Measurements from ENCODE around the gene GBGT1. TPM values are rescaled to one million over a fixed set of nuclear protein-coding genes. Genes with fewer than 3 reads are reported as not detected.

GBGT1 gene
- total and polyA plus RNA-seq, 2 experiments from 2014 or later, result 3.7 to 22.4 TPM

GRCh38 chr9:133166392-133166791 lies 2.7 kb upstream of the GBGT1 start (continued):
- TF ChIP-seq ZNF462 (CRISPR knock-in tag; IDR thresholded peaks at IDR 0.05), result no peak
- no peak for TF ChIP-seq CTCF (conservative IDR thresholded peaks at IDR 0.05; ENCODE audit: low read depth in 2 of 2)
- TF ChIP-seq JUNB (IDR thresholded peaks at IDR 0.05; ENCODE audit: unreplicated experiment), result no peak

GRCh38 chr9:133165452-133165730 lies 1.7 kb upstream of the GBGT1 start:
- Histone ChIP-seq H3K4me1 (ENCODE audit: insufficient read depth) (no peaks in the 10 kb centered on the region), H3K27ac (ENCODE audit: low read depth) (no peak overlapping the region), H3K36me3 (ENCODE audit: insufficient read depth) (no peaks in the 10 kb centered on the region), H2AFZ (no peak overlapping the region), H3K4me3 (no peak overlapping the region), H3K4me2 (no peak overlapping the region), H3F3A (replicated peaks; ENCODE audit: low read depth) (no peaks in the 10 kb centered on the region), H3K79me2 (replicated peaks; ENCODE audit: insufficient read depth) (no peaks in the 10 kb centered on the region), H3K27me3 (ENCODE audit: insufficient read depth) (peaks cover 13% of the 10 kb centered on the region), H3K9me2 (ENCODE audit: insufficient read depth) (no peaks in the 10 kb centered on the region), H4K20me1 (replicated peaks; ENCODE audit: insufficient read depth) (no peaks in the 10 kb centered on the region; the same call in 1 of the 2 replicates)
- no peak overlapping the region for H3K27ac Mint-ChIP-seq
- no peak for ATAC-seq
- peaks cover 29% of the 10 kb centered on the region for H3K27me3 Mint-ChIP-seq (ENCODE audit: insufficient read depth, low read depth, poor library complexity)
- peaks cover 6% of the 10 kb centered on the region; the same call in 2 of the 3 replicates for H3K4me1 Mint-ChIP-seq
- H3K36me3 Mint-ChIP-seq (ENCODE audit: low read depth), result peaks cover 3% of the 10 kb centered on the region; the same call in 1 of the 3 replicates
- H3K4me3 Mint-ChIP-seq, result no peak overlapping the region
- H3K9me3 Mint-ChIP-seq, result no peaks in the 10 kb centered on the region
- DNase-seq (ENCODE audit: low spot score), result no peak
- no peak for TF ChIP-seq ZNF114 (CRISPR knock-in tag; IDR thresholded peaks at IDR 0.05)
- TF ChIP-seq EZH2phosphoT487 (IDR thresholded peaks at IDR 0.05; ENCODE audit: unreplicated experiment), result no peak
- TF ChIP-seq REST (IDR thresholded peaks at IDR 0.05; ENCODE audit: unreplicated experiment), result no peak
- no peak for TF ChIP-seq POLR2AphosphoS5 (IDR thresholded peaks at IDR 0.05; ENCODE audit: low read depth)
- no peak for TF ChIP-seq ETS1 (IDR thresholded peaks at IDR 0.05)
- TF ChIP-seq STAT1 (IDR thresholded peaks at IDR 0.05; ENCODE audit: unreplicated experiment), result no peak
- TF ChIP-seq EZH2 (IDR thresholded peaks at IDR 0.05; ENCODE audit: low read depth, unreplicated experiment), result no peak
- TF ChIP-seq JUNB (IDR thresholded peaks at IDR 0.05; ENCODE audit: unreplicated experiment), result no peak
- no peak for TF ChIP-seq CREB1 (CRISPR knock-in tag; IDR thresholded peaks at IDR 0.05; ENCODE audit: low read depth)
- no peak for TF ChIP-seq NANOG (IDR thresholded peaks at IDR 0.05; ENCODE audit: borderline replicate concordance)

Data from GM23338 (cell line).